Measurements from ENCODE around the gene CDH13.

DNA sequence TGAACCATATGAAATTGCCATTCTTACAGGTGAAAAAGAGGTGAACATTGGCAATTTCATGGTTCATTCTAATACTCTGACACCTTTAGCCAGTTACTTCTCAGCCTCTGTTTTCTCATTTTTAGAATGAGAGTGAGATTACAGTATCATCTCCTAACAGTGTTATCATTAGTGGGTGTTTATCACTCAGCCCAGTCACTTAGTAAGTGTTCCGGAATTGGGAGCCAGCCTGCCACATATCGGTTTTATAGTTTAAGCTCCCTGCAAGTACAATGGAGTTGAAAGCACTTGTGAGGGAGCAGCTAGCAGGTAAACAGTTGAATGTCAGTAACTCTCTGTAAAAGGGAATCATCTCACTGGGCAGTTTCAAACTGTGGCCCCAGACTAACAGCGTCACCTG lies 597.9 kb downstream of the CDH13 start:
- TF ChIP-seq RBM14 (IDR thresholded peaks at IDR 0.05; ENCODE audit: borderline replicate concordance, insufficient read depth, low read depth, low read length) (no peak), SMARCE1 (IDR thresholded peaks at IDR 0.05) (no peak), BRCA1 (IDR thresholded peaks at IDR 0.05) (no peak), BRCA1 (CRISPR knock-in tag; IDR thresholded peaks at IDR 0.05) (no peak)

Data from K562 (cell line).